Inflammatory macrophage (primary cell): Measurements from ENCODE around the gene ATP6V0C.
A peak's percentile ranks its signal among the peaks of the same experiment; 100 is the strongest.

Source experiments
- DNase-seq, 2 donors: peaks; one replicate each; pipeline ENCODE4 v3.0.0-alpha.2; 2020 to 2022

Gene ATP6V0C

GRCh38 chr16:2493605-2494004, 20.1 kb upstream of the ATP6V0C start:
- no peak for DNase-seq

- DNase-seq = no peak
Observed at GRCh38 chr16:2494616-2495015, 19.1 kb upstream of the ATP6V0C start.

GRCh38 chr16:2495041-2495440, 18.7 kb upstream of the ATP6V0C start:
- DNase-seq = no peak

DNA sequence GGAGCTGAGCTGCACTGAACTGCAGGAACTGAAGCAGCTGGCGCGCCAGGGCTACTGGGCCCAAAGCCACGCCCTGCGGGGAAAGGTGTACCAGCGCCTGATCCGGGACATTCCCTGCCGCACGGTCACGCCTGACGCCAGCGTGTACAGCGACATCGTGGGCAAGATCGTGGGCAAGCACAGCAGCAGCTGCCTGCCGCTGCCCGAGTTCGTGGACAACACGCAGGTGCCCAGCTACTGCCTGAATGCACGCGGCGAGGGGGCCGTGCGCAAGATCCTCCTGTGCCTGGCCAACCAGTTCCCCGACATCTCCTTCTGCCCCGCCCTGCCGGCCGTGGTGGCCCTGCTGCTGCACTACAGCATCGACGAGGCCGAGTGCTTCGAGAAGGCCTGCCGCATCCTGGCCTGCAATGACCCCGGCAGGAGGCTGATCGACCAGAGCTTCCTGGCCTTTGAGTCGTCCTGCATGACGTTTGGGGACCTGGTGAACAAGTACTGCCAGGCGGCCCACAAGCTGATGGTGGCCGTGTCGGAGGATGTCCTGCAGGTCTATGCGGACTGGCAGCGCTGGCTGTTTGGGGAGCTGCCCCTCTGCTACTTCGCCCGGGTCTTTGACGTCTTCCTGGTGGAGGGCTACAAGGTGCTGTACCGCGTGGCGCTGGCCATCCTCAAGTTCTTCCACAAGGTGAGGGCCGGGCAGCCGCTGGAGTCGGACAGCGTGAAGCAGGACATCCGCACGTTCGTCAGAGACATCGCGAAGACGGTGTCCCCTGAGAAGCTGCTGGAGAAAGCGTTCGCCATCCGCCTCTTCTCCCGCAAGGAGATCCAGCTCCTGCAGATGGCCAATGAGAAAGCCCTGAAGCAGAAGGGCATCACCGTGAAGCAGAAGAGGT, 17.3 kb upstream of the ATP6V0C start:
- no peak for DNase-seq

GRCh38 chr16:2497116-2497630, 16.6 kb upstream of the ATP6V0C start:
- DNase-seq = no peak

DNA sequence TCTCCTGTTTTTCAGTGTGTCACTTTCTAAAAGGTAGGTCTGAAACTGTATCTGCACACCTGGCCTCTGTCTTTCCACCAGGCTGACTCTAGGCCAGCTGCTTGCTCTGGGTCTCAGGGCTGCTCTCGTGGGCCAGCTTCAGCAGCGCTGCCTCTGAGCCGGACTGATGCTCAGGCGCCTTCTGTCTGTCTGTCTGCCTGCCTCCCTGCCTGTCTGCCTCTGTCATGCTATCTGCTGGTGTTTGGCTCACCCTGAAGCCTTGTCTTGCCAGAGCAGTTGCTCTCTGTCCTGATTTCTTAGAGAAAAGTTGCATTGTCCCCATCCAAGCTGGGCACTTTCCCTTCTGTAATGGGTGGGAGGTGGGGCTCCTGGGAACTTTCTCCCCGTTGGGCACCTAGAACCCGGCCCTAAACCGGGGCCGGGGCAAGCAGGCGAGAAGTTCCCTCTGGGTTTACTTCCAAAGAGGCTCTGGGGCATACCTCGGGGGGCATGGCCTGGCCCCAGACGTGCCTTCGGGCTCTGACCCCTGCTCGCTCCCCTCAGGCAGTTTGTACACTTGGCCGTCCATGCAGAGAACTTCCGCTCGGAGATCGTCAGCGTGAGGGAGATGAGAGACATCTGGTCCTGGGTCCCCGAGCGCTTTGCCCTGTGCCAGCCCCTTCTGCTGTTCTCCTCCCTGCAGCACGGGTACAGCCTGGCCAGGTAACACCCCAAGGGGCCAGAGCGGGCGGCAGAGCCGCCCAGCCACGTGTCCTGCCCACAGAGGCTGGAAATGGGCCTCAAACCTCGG, 15.9 kb upstream of the ATP6V0C start:
- DNase-seq = no peak

DNA sequence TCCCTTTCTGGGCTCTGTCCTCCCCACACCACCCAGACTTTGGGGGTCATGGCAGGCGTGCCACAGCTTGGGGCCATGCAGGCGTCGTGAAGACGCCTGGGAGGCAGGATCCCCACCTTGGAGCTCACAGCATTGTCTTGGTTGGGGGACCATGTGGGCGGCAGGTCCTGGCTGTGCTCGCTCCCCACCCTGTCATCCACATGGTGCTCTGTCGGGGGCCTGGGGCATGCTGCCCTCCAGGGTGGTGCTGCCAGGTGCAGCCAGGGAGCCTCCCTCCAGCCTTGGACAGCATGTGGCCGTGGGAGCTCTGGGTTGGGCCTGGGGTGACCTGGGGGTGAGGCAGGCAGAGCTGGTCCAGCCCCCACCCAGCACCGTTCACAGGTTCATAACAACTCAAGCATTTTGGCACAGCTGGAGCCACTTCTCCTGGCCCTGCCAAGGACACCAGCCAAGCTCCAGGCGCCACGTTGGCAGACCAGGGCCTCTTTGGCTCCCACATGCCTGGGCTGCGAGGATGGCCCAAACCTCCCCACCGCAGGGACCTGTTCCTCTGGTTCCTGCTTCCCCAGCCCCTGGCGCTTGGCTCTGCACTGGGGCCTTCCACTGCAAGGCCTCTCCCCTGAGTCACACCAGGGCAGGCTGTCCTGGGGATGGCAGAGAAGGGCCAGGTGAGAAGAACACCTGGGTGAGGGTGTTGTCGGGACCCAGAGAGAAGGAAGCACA, 15.1 kb upstream of the ATP6V0C start:
- DNase-seq = no peak

DNA sequence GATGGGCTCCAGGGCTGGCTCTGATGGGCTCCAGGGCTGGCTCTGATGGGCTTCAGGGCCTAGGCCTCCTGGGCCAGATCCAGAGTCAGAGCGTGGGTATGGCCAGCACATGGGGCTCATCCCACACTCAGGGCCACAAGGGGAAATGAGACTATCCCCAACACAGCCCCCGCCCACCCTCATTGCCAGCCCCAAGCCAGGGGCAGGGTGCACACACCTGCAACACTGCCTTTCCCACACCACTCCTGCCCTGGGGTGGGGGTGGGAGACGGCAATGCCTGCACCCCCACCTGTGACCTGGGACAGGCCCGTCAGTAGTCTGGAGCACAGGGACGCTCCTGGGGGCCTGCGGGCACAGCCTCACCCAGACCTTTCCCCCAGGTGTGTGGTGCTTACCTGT, 14.3 kb upstream of the ATP6V0C start:
- no peak for DNase-seq

DNA sequence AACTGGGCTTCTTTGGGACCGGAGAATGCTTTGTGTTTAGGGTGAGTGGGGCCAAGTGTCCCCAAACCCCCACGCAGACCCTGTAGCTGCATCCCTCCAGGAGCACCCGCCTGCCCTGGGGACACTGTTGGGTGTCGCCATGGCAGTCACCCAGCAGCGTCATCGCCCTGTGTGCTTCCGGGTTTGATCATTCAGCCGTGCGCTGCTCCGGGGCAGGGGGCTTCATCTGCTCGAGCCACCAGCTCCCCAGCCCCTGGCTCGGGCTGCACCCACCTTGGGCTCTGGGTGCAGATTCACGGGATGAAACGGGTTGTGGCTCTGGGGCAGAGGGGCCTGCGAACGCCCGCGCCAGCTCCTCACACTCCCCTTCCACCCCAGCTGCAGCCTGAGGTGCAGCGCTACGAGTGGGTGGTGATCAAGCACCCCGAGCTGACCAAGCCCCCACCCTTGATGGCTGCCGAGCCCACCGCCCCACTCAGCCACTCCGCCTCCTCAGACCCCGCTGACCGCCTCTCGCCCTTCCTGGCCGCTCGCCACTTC, 13.8 kb upstream of the ATP6V0C start:
- no peak for DNase-seq

GRCh38 chr16:2500430-2500917, 13.3 kb upstream of the ATP6V0C start:
- no peak for DNase-seq

GRCh38 chr16:2500918-2501750, 12.6 kb upstream of the ATP6V0C start:
- peak; percentile 87 for DNase-seq

- DNase-seq = no peak
Observed at GRCh38 chr16:2501946-2502895, 11.5 kb upstream of the ATP6V0C start.

DNA sequence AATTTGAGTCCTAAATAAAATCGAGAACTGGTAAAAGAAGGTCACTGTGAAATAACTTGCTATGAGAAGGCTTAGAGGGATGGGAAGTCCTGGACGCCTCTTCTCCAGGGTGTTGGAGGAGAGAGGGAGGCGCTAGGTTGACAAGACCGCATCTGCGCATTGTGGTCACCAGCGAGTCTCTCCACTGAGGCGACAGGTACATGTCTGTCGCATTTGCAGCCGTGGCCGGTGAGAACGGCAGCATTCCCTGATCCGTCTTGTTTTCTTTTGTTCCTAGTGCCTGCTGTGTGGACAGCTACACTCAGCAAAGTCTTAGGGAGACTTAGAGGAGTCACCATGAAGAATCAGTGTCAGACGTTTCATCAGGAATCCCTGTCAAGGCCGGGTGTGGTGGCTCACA, 8.1 kb upstream of the ATP6V0C start:
- no peak for DNase-seq

DNA sequence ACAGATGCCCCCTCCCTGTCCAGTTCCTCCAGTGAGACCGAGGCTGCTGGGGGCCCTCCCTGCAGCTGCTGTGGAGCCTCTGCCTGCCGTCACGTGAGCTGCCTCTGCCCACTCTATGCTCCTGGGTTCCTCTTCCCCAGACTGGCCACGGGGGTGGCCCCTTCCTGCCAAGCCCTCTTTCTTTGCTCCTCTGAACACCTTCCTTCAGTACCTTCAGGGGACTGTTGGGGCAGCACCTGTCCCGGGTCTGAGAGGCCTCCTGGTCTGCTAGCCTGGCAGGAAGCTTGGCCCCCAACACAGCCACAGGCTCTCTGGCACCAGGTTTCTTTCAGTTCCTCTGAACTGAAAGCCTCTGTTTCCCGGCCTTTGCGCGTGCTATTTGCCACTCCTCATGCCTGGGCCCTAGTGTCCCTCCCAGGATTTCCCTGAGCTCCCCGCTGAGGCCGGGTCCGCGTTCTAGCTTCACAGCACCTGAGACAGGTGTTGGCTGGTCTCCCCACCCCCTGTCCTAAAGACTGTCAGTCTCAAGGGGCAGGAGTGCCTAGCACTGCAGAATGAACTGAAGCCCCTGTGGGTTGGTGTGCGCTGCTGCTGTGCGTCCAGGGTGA, 6.6 kb upstream of the ATP6V0C start:
- peak; percentile 83 to 90 for DNase-seq

GRCh38 chr16:2507665-2508064, 6.1 kb upstream of the ATP6V0C start:
- DNase-seq = peak; percentile 95 to 96

- DNase-seq = no peak
Observed at GRCh38 chr16:2508722-2509400, 4.9 kb upstream of the ATP6V0C start.

DNA sequence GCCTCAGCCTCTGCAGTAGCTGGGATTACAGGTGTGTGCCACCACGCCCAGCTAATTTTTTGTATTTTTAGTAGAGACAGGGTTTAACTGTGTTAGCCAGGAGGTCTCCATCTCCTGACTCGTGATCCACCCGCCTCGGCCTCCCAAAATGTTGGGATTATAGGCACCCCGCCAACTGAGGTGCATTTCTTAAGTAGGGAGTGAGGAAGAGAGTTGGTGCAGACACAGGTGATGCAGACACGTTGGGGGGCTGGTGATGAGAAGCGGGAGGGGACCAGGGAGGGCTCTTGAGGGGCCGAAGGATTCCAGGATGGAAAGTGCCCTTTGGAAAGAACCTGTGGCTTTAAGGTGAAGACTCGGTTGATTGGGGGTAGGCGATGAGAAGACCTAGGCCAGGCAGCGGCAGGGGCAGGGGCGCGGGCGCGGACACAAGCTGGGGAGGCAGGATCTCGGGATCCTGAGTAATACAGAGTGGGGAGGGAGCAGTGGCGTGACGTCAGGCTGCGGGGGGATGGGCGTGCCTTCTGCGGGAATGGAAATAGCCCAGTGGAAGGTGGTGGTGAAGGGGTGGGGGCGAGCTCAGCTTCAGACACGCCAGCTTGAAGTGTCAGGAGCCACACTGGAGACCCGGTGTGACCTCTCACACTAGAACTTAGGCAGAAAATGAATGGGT, 2.5 kb upstream of the ATP6V0C start:
- peak; percentile 42 to 71 for DNase-seq

DNA sequence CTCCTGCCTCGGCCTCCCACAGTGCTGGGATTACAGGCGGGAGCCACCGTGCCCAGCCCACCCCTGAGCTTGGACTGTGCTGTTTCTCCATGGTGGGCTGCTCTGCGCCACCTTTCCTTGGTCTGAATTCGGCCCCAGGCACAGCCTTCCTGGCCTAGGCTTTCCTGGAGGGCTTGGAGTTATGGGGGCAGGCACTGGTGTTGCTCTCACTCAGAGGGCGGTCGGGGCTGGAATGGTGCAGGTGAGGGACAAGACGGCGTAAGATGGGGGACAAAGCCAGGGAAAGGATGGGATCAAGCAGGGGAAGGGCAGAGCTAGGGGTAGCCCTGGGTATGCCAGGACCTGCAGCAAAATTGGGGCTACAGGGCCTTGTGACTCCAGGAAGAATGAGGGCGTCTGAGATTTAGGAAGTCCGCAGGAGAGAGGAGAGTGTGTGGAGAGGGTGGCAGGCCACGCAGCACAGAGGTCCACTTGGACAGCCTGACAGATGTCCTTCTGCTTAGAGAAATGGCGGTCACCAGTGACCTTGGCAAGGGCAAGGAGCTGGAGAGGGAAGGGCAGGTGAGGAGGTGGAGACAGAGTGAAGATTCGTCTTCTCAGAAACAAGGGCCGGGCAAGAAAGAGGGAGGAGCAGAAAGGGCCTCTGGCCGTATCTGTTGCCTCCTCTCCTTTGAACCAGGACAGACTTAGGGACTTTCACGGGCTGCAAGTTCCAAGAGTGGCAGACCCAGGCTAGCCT, 1.6 kb upstream of the ATP6V0C start:
- DNase-seq = no peak
